IPS DF 4.7 (cell line): Measurements from ENCODE around the gene CENPT.
"Not testable (repeated sequence)": the region's sequence is repeated elsewhere in the genome, so short reads cannot be mapped to it uniquely, and the experiment has no call there.

ENCODE experiments used
- DNase-seq: peaks from one replicate; pipeline ENCODE4 v3.0.0-alpha.2; 2013; ENCODE audit warnings: low spot score; ENCODE audit errors: extremely low read depth

The CENPT gene

GRCh38 chr16:67848118-67848517 lies 625 bp upstream of the CENPT start:
- DNase-seq = no peak

- peak; percentile 95 for DNase-seq
Measured at GRCh38 chr16:67846320-67847063, 1.0 kb downstream of the CENPT start, which contains the start of gene NUTF2. Gene NUTF2, plus strand, starts transcription at chr16:67846933. Its CDS starts 18,198 bp downstream, at chr16:67865131.

GRCh38 chr16:67846063-67846319 lies 1.5 kb downstream of the CENPT start:
- no peak for DNase-seq

- DNase-seq = no peak
Measured at GRCh38 chr16:67845291-67846062, 2.0 kb downstream of the CENPT start.

GRCh38 chr16:67844497-67844896 lies 3.0 kb downstream of the CENPT start:
- DNase-seq = no peak

GRCh38 chr16:67843343-67843765 lies 4.1 kb downstream of the CENPT start:
- no peak for DNase-seq

- DNase-seq = no peak
Measured at GRCh38 chr16:67842509-67843342, 4.8 kb downstream of the CENPT start.

GRCh38 chr16:67841816-67842508 lies 5.5 kb downstream of the CENPT start, which contains the start of gene THAP11:
Gene THAP11, plus strand, starts transcription at chr16:67842320. Its CDS starts 235 bp downstream, at chr16:67842555.
- DNase-seq = peak; percentile 87

GRCh38 chr16:67841198-67841815 lies 6.2 kb downstream of the CENPT start:
- DNase-seq = no peak

- DNase-seq = no peak
Measured at GRCh38 chr16:67837811-67838210, 9.7 kb downstream of the CENPT start.

- not testable (repeated sequence) for DNase-seq
Measured at GRCh38 chr16:67837190-67837589, 10.3 kb downstream of the CENPT start.

GRCh38 chr16:67834242-67834614 lies 13.3 kb downstream of the CENPT start:
- DNase-seq = no peak

GRCh38 chr16:67833415-67834241 lies 13.9 kb downstream of the CENPT start:
- DNase-seq = no peak

GRCh38 chr16:67833030-67833414 lies 14.5 kb downstream of the CENPT start:
- DNase-seq = no peak

- no peak for DNase-seq
Measured at GRCh38 chr16:67828651-67829050, 18.8 kb downstream of the CENPT start.

- DNase-seq = no peak
Measured at GRCh38 chr16:67825906-67826305, 21.6 kb downstream of the CENPT start.

- no peak for DNase-seq
Measured at GRCh38 chr16:67825119-67825518, 22.4 kb downstream of the CENPT start.

GRCh38 chr16:67822511-67822910 lies 25.0 kb downstream of the CENPT start:
- no peak for DNase-seq

GRCh38 chr16:67820608-67821259 lies 26.8 kb downstream of the CENPT start:
- no peak for DNase-seq
